HG03025 (cell line): ENCODE results near the gene LSAMP.

Experiments used
- ATAC-seq: cut with Tn5 transposase; IDR thresholded peaks from one replicate; pipeline ENCODE4 v1.9.1; 2021; ENCODE audit warnings: mild to moderate bottlenecking, moderate library complexity; ENCODE audit not compliant: unreplicated experiment, low FRiP score

LSAMP gene

DNA sequence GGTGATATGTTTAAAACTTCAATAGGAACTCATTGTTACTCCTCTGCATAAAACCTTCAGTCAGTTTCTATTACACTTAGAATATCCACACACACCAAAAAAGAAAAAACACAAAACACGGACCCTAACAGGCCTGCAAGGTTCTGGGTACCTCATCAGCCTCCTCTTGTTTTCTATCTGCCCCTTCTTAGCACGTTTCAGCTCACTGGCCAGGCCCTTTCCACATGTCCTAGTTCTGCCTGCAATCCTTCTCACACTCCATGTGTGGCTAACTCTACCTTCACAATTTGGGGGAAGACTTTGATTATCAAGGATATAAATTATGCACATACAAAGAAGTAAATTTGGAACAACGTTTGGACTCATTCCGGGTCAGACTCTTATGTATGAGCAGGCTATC, 376.3 kb downstream of the LSAMP start:
- ATAC-seq, result no peak

DNA sequence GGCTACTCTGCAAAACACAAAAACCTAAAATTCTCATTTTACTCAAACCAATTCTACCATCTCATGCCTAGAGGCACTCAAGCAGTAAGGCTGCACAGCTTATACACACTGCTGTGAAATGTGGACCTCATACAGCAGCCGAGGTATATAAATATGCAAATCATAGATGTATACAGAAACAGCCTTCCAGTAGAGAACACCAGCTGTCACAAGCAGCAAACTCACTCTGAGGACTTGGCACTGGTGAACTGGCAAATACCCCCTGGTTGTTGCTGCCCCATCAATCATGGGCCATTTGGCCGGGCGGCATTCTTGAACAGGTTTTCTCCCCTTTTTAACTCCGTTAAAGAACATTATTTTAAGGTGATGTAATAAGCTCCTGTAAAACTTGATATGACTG, 378.0 kb downstream of the LSAMP start:
- peak; percentile 96 for ATAC-seq

DNA sequence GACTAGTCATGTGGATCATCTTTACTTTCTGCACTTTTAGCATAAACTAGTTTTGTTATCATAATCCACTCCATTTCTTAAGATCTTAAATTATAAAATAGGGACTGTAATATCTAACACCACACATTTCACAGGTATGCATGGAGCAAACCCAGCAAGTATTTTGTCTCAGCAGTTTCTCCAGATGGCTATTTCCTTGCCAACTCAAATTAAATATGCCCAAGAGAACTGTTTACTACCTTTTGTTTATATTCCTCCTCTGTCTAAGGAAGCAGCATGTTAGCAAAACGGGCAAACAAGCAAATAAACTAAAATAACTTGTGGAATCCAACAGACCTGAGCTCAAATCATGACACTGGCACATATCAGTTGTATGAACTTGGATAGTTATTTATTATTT, 379.8 kb downstream of the LSAMP start:
- no peak for ATAC-seq

GRCh38 chr3:116064646-116065045, 380.6 kb downstream of the LSAMP start:
- no peak for ATAC-seq

- ATAC-seq, result no peak
These were observed 385.7 kb downstream of the LSAMP start for GRCh38 chr3:116059421-116060096.

- no peak for ATAC-seq
These were observed 386.4 kb downstream of the LSAMP start for GRCh38 chr3:116058844-116059243.

DNA sequence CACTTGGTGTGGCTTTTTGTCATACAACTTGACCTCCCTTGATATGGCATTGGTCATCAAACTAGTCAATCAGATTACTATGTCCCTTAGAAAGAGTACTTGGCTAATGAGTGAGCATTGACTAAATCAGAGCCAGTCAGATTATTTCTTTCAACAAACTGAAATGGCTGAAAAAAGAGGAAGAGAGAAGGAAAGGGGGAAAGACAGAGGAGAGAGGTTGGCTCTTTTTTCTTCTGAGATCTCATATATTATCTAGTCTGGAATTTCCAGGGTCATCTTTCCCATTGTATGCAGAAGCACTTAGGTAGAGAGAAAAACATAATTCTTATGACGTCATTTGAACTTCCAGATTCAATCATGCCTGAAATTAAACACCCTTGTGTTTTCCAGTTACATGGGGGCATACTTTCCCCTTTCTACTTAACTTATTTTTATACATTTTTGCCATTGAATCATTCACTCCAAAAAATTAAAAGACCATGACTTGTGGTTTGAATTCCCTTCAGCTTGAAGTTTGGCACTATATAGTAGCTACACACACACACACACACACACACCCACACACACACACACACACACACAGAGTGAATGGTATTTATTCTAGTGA, 387.8 kb downstream of the LSAMP start:
- ATAC-seq, result no peak

DNA sequence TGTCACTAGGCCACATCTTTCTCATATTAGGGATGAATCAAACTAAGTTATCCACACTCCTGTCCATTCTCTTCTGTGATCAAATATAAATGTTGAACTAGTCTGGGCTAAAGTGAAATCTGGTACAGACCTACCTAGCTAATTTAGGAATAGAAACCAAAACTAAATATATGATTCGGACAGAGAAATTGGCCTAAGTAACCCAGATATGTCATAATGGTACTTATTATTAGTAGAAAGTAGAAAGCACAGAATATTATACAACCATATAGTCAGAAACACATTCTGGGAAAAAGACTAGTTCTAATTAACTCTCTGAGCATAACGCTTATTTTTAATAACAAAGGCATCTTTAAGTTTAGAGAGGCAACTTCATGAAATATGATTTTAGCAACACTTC, 389.0 kb downstream of the LSAMP start:
- peak; percentile 94 for ATAC-seq

DNA sequence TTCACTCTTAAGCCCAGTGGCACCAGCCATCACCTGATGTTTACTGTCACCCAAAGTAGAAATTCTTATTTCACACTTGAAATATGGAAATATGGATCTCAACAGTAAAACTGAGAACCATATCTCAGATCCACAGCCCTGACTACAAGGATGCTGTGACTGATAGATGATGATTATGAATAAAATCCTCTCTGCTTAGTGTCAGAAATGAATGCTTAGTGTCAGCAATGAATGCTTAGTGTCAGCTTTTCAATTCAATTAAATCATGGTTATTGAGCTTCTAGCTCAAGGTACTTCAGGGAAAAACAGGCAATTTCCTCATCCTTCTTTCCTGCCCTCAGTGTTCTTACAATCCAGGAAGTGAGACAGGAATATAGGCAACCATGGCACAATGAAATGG, 392.3 kb downstream of the LSAMP start:
- ATAC-seq, result no peak

GRCh38 chr3:116052602-116053001, 392.7 kb downstream of the LSAMP start:
- ATAC-seq, result no peak

DNA sequence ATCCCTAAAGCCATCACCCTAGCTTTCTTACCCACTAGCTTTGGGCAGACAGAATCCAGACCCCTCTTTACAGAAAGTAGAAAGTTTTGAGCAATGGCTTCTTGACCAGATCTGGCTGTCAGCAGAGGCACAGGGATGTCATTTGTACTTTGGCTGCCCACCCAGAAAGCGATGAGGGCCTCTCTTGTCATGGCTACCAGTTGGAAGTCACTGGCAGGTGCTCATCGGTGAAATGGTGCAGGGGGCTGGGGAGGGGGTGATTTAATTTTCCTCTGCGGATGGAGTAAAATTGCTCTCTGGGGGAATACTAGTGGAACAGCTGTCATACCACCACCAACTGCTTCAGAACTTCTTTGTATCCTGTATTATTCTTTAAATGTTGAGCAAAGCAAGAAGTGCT, 393.7 kb downstream of the LSAMP start:
- ATAC-seq, result no peak

DNA sequence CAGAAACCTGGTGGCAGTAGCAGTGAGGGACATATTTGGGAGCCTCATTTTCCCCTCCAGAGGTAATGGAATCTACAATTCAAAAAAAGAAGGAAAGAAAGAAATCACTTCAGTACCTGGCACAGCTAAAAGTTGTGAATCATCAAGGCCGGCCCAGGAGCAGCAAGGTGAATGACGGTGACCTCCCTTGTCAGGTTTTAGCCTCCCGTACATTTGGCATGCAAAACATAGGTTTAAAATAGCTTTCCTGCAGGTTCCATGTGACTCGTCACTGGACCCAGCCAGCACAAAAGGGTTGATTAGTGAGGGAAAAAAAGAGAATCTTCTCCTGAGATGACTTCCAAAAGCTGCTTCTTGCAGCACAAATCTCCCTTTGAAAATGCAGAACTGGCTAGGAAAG, 394.2 kb downstream of the LSAMP start:
- ATAC-seq, result peak; percentile 55

DNA sequence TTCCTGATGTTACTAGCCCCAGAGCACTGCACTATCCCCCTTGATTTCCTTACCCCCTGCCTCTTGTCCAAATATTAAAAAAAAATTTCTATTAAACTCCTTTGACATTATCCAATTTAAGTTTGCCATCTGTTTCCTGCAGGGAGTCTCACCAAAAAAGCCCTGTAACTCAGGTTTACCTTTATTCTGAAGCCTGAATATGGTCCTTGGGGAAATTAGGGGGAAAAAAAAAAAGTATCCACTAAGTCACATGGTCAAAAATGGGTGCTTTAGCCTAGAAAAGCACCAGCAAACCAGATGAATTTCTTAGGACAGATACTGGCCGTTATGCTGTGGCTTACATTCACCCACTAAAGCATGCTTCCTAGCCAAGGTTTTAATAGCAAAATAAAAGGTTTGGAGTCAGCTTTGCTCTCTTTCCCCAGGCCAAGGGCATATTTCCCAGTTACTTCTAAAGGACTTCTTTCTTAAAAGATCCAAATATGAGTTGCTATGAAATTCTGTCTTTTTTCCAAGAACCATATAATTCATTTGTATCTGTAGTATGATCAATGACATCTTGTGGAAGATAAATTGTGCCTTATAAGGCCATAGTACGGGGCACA, 394.9 kb downstream of the LSAMP start:
- ATAC-seq, result no peak

DNA sequence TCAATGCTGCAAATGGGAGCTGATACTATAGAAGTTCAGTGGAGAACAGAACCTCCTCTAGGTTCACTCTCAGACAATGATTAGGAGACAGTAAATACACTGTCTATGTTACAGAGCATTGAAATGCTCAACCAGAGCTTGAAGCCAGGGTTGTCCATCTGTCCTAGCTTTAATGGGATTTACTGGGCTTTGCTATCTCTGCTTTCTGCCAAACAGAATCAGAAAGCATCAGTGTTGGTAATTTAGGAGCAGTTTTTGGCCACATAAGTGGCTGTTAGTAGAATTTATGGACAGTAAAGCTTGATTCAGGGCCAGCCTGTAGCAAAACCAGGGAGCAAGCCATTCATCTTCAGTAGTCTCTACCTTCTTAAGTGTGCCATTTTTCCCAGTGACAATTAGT, 396.3 kb downstream of the LSAMP start:
- no peak for ATAC-seq

GRCh38 chr3:116046350-116046749, 398.9 kb downstream of the LSAMP start:
- ATAC-seq, result no peak

GRCh38 chr3:116045314-116045713, 400.0 kb downstream of the LSAMP start:
- no peak for ATAC-seq

- no peak for ATAC-seq
These were observed 405.1 kb downstream of the LSAMP start for GRCh38 chr3:116040152-116040551.

- ATAC-seq, result no peak
These were observed 405.7 kb downstream of the LSAMP start for GRCh38 chr3:116039651-116039985.

DNA sequence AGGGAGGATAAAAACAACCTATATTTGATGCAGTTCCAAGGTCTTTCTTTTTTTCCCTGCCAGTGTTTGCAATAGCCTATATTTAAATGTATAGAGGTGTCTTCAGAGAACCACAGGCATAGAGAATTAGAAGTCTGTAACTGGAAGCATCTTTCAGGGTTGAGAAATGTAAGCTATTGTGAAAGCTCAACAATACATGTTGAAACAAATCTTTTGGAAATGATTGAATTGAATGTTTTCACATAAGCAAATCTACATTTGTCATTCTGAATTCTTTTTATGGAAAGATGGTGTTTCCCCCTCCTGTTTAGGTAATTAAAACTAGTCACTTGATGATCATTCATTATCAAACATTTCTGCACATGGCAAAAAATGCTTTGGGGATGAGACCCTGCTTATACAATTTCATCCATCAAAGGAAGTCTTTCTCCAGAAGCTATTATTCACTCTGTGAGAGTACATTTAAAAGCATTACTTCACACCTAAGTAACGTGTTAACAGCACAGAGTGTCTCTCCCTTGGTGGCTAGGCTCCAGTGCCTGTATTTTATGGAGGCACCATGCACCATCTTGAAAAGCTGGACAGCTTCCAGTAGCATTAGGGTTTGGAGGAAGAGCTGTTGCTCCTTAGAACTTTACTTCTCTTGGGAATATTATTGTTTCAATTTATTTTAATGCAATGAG, 406.2 kb downstream of the LSAMP start:
- peak; percentile 2 for ATAC-seq

- peak; percentile 99 for ATAC-seq
These were observed 407.1 kb downstream of the LSAMP start for GRCh38 chr3:116037954-116038911.

GRCh38 chr3:116035429-116035828, 409.9 kb downstream of the LSAMP start:
- ATAC-seq, result no peak
